HepG2 (cell line): ENCODE measurements around the gene E2F1. TPM values are rescaled to one million over a fixed set of nuclear protein-coding genes. Genes with fewer than 3 reads are reported as not detected.

ENCODE experiments used
- AGO2 ChIP-seq: fragments of 200-400 bp; formaldehyde crosslinking; optimal IDR thresholded peaks from 2 replicates; pipeline ENCODE3; 2017; ENCODE audit warnings: mild to moderate bottlenecking, low read depth, low read length, moderate library complexity
- ATF3 ChIP-seq: sonication (generic); formaldehyde crosslinking; IDR thresholded peaks from 2 replicates; pipeline ENCODE4 v1.4.0; 2020; ENCODE audit warnings: missing genetic modification reagents
- IKZF1 ChIP-seq: fragments of 450-650 bp; IDR thresholded peaks from 2 replicates; pipeline ENCODE4 v1.7.1; 2016
- IKZF5 ChIP-seq: IDR thresholded peaks from 2 replicates; pipeline ENCODE4 v1.6.1; 2018; ENCODE audit warnings: missing genetic modification reagents, mild to moderate bottlenecking, missing compliant biosample characterization
- PATZ1 ChIP-seq: sonication (generic); formaldehyde crosslinking; IDR thresholded peaks from 2 replicates; pipeline ENCODE4 v1.4.0; 2020; ENCODE audit warnings: missing genetic modification reagents
- PPARG ChIP-seq: conservative IDR thresholded peaks from 2 replicates; pipeline ENCODE4 v1.6.1; 2016; ENCODE audit warnings: missing biosample characterization, missing genetic modification reagents
- SATB2 ChIP-seq: sonication (generic); formaldehyde crosslinking; IDR thresholded peaks from 2 replicates; pipeline ENCODE4 v1.5.0; 2020; ENCODE audit warnings: missing genetic modification reagents
- ZBTB4 ChIP-seq: sonication (generic); formaldehyde crosslinking; IDR thresholded peaks from 2 replicates; pipeline ENCODE4 v1.4.0; 2020; ENCODE audit warnings: missing genetic modification reagents, mild to moderate bottlenecking, borderline replicate concordance
- ZNF12 ChIP-seq: sonication (generic); formaldehyde crosslinking; IDR thresholded peaks from 2 replicates; pipeline ENCODE4 v1.5.0; 2020; ENCODE audit warnings: missing genetic modification reagents
- ZNF18 ChIP-seq: sonication (generic); formaldehyde crosslinking; IDR thresholded peaks from 2 replicates; pipeline ENCODE4 v1.8.0; 2022; ENCODE audit warnings: mild to moderate bottlenecking, missing genetic modification reagents; ENCODE audit not compliant: insufficient replicate concordance
- ZNF362 ChIP-seq: sonication (generic); formaldehyde crosslinking; IDR thresholded peaks from 2 replicates; pipeline ENCODE4 v1.4.0; 2020; ENCODE audit warnings: missing genetic modification reagents, mild to moderate bottlenecking, borderline replicate concordance
- ZNF746 ChIP-seq: sonication (generic); formaldehyde crosslinking; IDR thresholded peaks from 2 replicates; pipeline ENCODE4 v1.8.0; 2022; ENCODE audit warnings: mild to moderate bottlenecking, missing genetic modification reagents
- ZNF770 ChIP-seq: sonication (generic); formaldehyde crosslinking; IDR thresholded peaks from 2 replicates; pipeline ENCODE4 v1.5.0; 2020; ENCODE audit warnings: mild to moderate bottlenecking, missing genetic modification reagents
- polyA plus RNA-seq, 8 experiments: library from polyadenylated mRNA; depleted of rRNA in 3 of 8; stranded (reverse) in 7 of 8; unstranded in 1 of 8; fragments of >200 nt; fragmentation: Illumina TruSeq in 4 of 8; extraction: Trizol in 4 of 8; gene quantifications; 2 replicates each; pipeline versions ENCODE4 v1.2.1 to v1.2.3, GENCODE V29; 2011 to 2016; ENCODE audit warnings: low read depth in 4 of 8, missing spikeins in 1 of 8, mixed read lengths in 1 of 8; ENCODE audit not compliant: insufficient read depth in 1 of 8
- total RNA-seq, 5 experiments: library from RNA; depleted of rRNA; stranded (reverse); fragments of >200 nt; fragmentation: Illumina TruSeq; extraction: Trizol; gene quantifications; 2 replicates each; pipeline ENCODE4 v1.2.3, GENCODE V29; 2016; ENCODE audit warnings: low read depth in 1 of 5

Gene E2F1
- total and polyA plus RNA-seq, 2 of the 13 experiments (the other 11 are each of a cell fraction or from before 2014, with no cell fraction given): 25.5 to 39.4 TPM

- TF ChIP-seq SATB2 (no peak), ZNF12 (CRISPR knock-in tag) (no peak), ZNF362 (CRISPR knock-in tag) (peak; percentile 99), ZBTB4 (CRISPR knock-in tag) (peak; percentile 73; the same call in 1 of the 2 replicates), ATF3 (CRISPR knock-in tag) (no peak), ZNF770 (0 out of 2 replicates have a peak, but pooled peaks have one; percentile 48), IKZF5 (CRISPR knock-in tag) (peak; percentile 81; the same call in 1 of the 2 replicates), ZNF18 (CRISPR knock-in tag) (no peak), IKZF1 (no peak), AGO2 (no peak), PPARG (CRISPR knock-in tag) (peak; percentile 63), ZNF746 (CRISPR knock-in tag) (peak; percentile 56; the same call in 1 of the 2 replicates), PATZ1 (CRISPR knock-in tag) (peak; percentile 96)
Measured at GRCh38 chr20:33701629-33702450, 15.7 kb upstream of the E2F1 start (continued).
